Stomach (tissue), 9 donors: Measurements from ENCODE around the gene UBAC2. TPM values are rescaled to one million over a fixed set of nuclear protein-coding genes. Genes with fewer than 3 reads are reported as not detected.

Experiments used
- DNase-seq, 2 donors: peaks; one replicate each; pipeline versions ENCODE4 v3.0.0 to v3.0.0-alpha.2; 2013 to 2019
- H3K27ac ChIP-seq, 5 donors: fragments of 200-600 bp in 4 of 5; sonication (generic) in 4 of 5; one replicate each; pipeline ENCODE4 v1.5.1; 2013 to 2019; ENCODE audit warnings: mild to moderate bottlenecking in 1 of 5, moderate library complexity in 1 of 5
- H3K27me3 ChIP-seq, 3 donors: fragments of 200-600 bp; sonication (generic); one replicate each; pipeline ENCODE4 v1.5.1; 2017 to 2019; ENCODE audit warnings: mixed run types in 1 of 3
- H3K36me3 ChIP-seq, 4 donors: fragments of 200-600 bp; sonication (generic); 1 replicate in 3 of 4; 2 replicates in 1 of 4; pipeline ENCODE4 v1.5.1; 2016 to 2019
- H3K4me1 ChIP-seq, 4 donors: fragments of 200-600 bp; sonication (generic); one replicate each; pipeline ENCODE4 v1.5.1; 2016 to 2019
- H3K4me3 ChIP-seq, 4 donors: fragments of 200-600 bp; sonication (generic) in 3 of 4; one replicate each; pipeline ENCODE4 v1.5.1; 2016 to 2019; ENCODE audit warnings: mild to moderate bottlenecking in 1 of 4
- H3K9me3 ChIP-seq, 4 donors: fragments of 200-600 bp; sonication (generic); one replicate each; pipeline ENCODE4 v1.5.1; 2016 to 2019
- CTCF ChIP-seq, 7 experiments: fragments of 450-650 bp in 4 of 7; fragments of 200-600 bp in 3 of 7; sonication (generic) in 3 of 7; IDR thresholded peaks; one replicate each; pipeline ENCODE4 v1.5.1; 2016 to 2019; ENCODE audit warnings: antibody characterized with exemption in 7 of 7, control low read depth in 2 of 7, mild to moderate bottlenecking in 1 of 7
- EP300 ChIP-seq: sonication (generic); formaldehyde crosslinking; IDR thresholded peaks from one replicate; pipeline ENCODE4 v1.6.1; 2017; ENCODE audit warnings: antibody characterized with exemption
- POLR2A ChIP-seq, 4 donors: fragments of 450-650 bp; IDR thresholded peaks; one replicate each; pipeline ENCODE4 v1.6.1; 2016; ENCODE audit warnings: antibody characterized with exemption in 4 of 4, control low read depth in 2 of 4, mild to moderate bottlenecking in 1 of 4, moderate library complexity in 1 of 4
- POLR2AphosphoS5 ChIP-seq, 3 donors: sonication (generic); formaldehyde crosslinking; IDR thresholded peaks; one replicate each; pipeline ENCODE4 v1.6.1; 2016; ENCODE audit warnings: antibody characterized with exemption in 3 of 3
- WGBS, 5 donors: extraction: QIAGEN DNeasy Blood & Tissue Kit in 3 of 5; methylation state at CpG; one replicate each; pipeline versions ENCODE4 v1.1.5 to v1.1.7; 2013 to 2018; 5-methylcytosine and 5-hydroxymethylcytosine counted together
- intact Hi-C: fragments of 100-400 bp; cut with DNase I; formaldehyde crosslinking; loops from one replicate; pipeline ENCODE4 v1.15.1; 2023; ENCODE audit warnings: low total_unique reads
- polyA plus RNA-seq, 3 donors: library from polyadenylated mRNA; stranded (reverse); fragments of 200-250 nt; gene quantifications; one replicate each; pipeline ENCODE4 v1.2.3, GENCODE V29; 2013
- total RNA-seq, 5 donors: library from RNA; depleted of rRNA; stranded (reverse); fragments of >200 nt; gene quantifications; one replicate each; pipeline versions ENCODE4 v1.1.0 to v1.2.3, GENCODE V29; 2014 to 2016
- donor health status: healthy with polysubstance abuse.
- donor health status: Bipolar disorder and iron deficiency.
- donor health status: healthy.

UBAC2 gene
- total and polyA plus RNA-seq, 8 donors = 18.1 to 68.8 (median 40.1) TPM

- peak; percentile 37 to 49 for DNase-seq
- no peak overlapping the region for H3K4me3 ChIP-seq
- H3K36me3 ChIP-seq = no peaks in the 10 kb centered on the region
- H3K4me1 ChIP-seq = peaks cover 0 to 14% (median 0%) of the 10 kb centered on the region in 4 donors
- intact Hi-C loops = loop anchor here (5.0 kb wide), 1 partner anchor 243 kb away; no protein-coding TSS in a partner anchor
- no peaks in the 10 kb centered on the region for H3K9me3 ChIP-seq
- H3K27me3 ChIP-seq = peaks cover 0 to 48% (median 0%) of the 10 kb centered on the region in 3 donors
- H3K27ac ChIP-seq = peak overlapping the region in 2 of 5 donors; percentile 31 to 60
- WGBS, 5 donors = 56 to 76% (median 73%) methylated on average over 14 to 18 of the region's 18 CpGs
- TF ChIP-seq CTCF (IDR thresholded peaks at IDR 0.05) (no peak), POLR2AphosphoS5 (IDR thresholded peaks at IDR 0.05) (no peak), POLR2A (IDR thresholded peaks at IDR 0.05) (no peak), EP300 (no peak)
These were observed 225.1 kb downstream of the UBAC2 start for GRCh38 chr13:99425485-99426341.

- no peak overlapping the region for H3K27ac ChIP-seq
- no peaks in the 10 kb centered on the region for H3K36me3 ChIP-seq
- DNase-seq = no peak
- intact Hi-C loops = loop anchor here (5.0 kb wide), 1 partner anchor 244 kb away; no protein-coding TSS in a partner anchor
- H3K27me3 ChIP-seq = peaks cover 0 to 42% (median 0%) of the 10 kb centered on the region in 3 donors
- no peak for TF ChIP-seq CTCF (IDR thresholded peaks at IDR 0.05)
- TF ChIP-seq POLR2A (IDR thresholded peaks at IDR 0.05) = no peak
- TF ChIP-seq EP300 = no peak
- TF ChIP-seq POLR2AphosphoS5 (IDR thresholded peaks at IDR 0.05) = no peak
- no peaks in the 10 kb centered on the region for H3K9me3 ChIP-seq
- peaks cover 0 to 14% (median 0%) of the 10 kb centered on the region in 4 donors for H3K4me1 ChIP-seq
- H3K4me3 ChIP-seq = no peak overlapping the region
- WGBS, 5 donors = 68 to 74% (median 69%) methylated on average over 6 to 7 of the region's 7 CpGs
These were observed 225.8 kb downstream of the UBAC2 start for GRCh38 chr13:99426426-99426825.

- TF ChIP-seq CTCF (IDR thresholded peaks at IDR 0.05) (no peak), POLR2AphosphoS5 (IDR thresholded peaks at IDR 0.05) (no peak), POLR2A (IDR thresholded peaks at IDR 0.05) (no peak), EP300 (no peak)
- no peak for DNase-seq
- H3K36me3 ChIP-seq = no peaks in the 10 kb centered on the region
- H3K9me3 ChIP-seq = no peaks in the 10 kb centered on the region
- no peak overlapping the region for H3K4me3 ChIP-seq
- intact Hi-C loops = loop anchor here (5.0 to 10.0 kb wide), 2 partner anchors 165 to 247 kb away; no protein-coding TSS in a partner anchor
- peaks cover 0 to 41% (median 16%) of the 10 kb centered on the region in 4 donors for H3K4me1 ChIP-seq
- WGBS, 5 donors = 91 to 94% (median 93%) methylated on average over 10 of the region's 10 CpGs
- H3K27ac ChIP-seq = no peak overlapping the region
- H3K27me3 ChIP-seq = peaks cover 0 to 19% (median 0%) of the 10 kb centered on the region in 3 donors
These were observed 229.0 kb downstream of the UBAC2 start for GRCh38 chr13:99429670-99430069.

- Histone ChIP-seq H3K27me3 (peaks cover 0 to 4% (median 0%) of the 10 kb centered on the region in 3 donors), H3K9me3 (no peaks in the 10 kb centered on the region), H3K36me3 (no peaks in the 10 kb centered on the region), H3K4me3 (no peak overlapping the region), H3K27ac (peak overlapping the region in 4 of 5 donors; percentile 9 to 73 (median 45)), H3K4me1 (peaks cover 8 to 42% (median 17%) of the 10 kb centered on the region in 4 donors)
- intact Hi-C loops = loop anchor here (10.0 kb wide), 1 partner anchor 167 kb away; no protein-coding TSS in a partner anchor
- no peak for DNase-seq
- 69 to 80% (median 75%) methylated on average over 17 to 18 of the region's 18 CpGs for WGBS, 5 donors
- no peak for TF ChIP-seq CTCF (IDR thresholded peaks at IDR 0.05)
- TF ChIP-seq POLR2A (IDR thresholded peaks at IDR 0.05) = no peak
- TF ChIP-seq EP300 = no peak
- no peak for TF ChIP-seq POLR2AphosphoS5 (IDR thresholded peaks at IDR 0.05)
These were observed 231.4 kb downstream of the UBAC2 start for GRCh38 chr13:99431927-99432608.
